GM19397 (cell line): ENCODE results near the gene AKIRIN1.
"Not testable (repeated sequence)": the region's sequence is repeated elsewhere in the genome, so short reads cannot be mapped to it uniquely, and the experiment has no call there.

Experiments used
- ATAC-seq: cut with Tn5 transposase; IDR thresholded peaks from one replicate; pipeline ENCODE4 v1.9.1; 2021; ENCODE audit warnings: mild to moderate bottlenecking, moderate library complexity; ENCODE audit not compliant: unreplicated experiment

Gene AKIRIN1

GRCh38 chr1:39044762-39045161 lies 53.7 kb downstream of the AKIRIN1 start:
- no peak for ATAC-seq

- no peak for ATAC-seq
Observed at GRCh38 chr1:39045231-39045630, 54.2 kb downstream of the AKIRIN1 start.

GRCh38 chr1:39046613-39047210 lies 55.6 kb downstream of the AKIRIN1 start:
- no peak for ATAC-seq

- no peak for ATAC-seq
Observed at GRCh38 chr1:39047374-39048229, 56.5 kb downstream of the AKIRIN1 start.

GRCh38 chr1:39048745-39049370 lies 57.8 kb downstream of the AKIRIN1 start:
- no peak for ATAC-seq

GRCh38 chr1:39050001-39050400 lies 58.9 kb downstream of the AKIRIN1 start:
- ATAC-seq, result no peak

GRCh38 chr1:39051193-39051850 lies 60.2 kb downstream of the AKIRIN1 start:
- ATAC-seq, result not testable (repeated sequence)

GRCh38 chr1:39051956-39052355 lies 60.9 kb downstream of the AKIRIN1 start:
- no peak for ATAC-seq

GRCh38 chr1:39055213-39055710 lies 64.2 kb downstream of the AKIRIN1 start:
- not testable (repeated sequence) for ATAC-seq
